Calu3 (cell line): ENCODE results near the gene RECK. TPM values are rescaled to one million over a fixed set of nuclear protein-coding genes. Genes with fewer than 3 reads are reported as not detected.

Experiments
- BruUV-seq: library from RNA; stranded (reverse); fragments of 400-500 nt; replicated peaks from 2 replicates; lab custom pipeline; 2021; lab: Mats Ljungman, UMichigan
- CTCF ChIA-PET: fragments of 300-600 bp; sonication (Branson Sonifier 250); formaldehyde crosslinking; loops from one replicate; lab custom pipeline; 2022; ENCODE audit warnings: antibody characterized with exemption; lab: Charles Lee
- DNase-seq: peaks from one replicate; pipeline ENCODE4 v3.0.0; 2022
- H3K27ac Mint-ChIP-seq: one replicate; pipeline ENCODE4 v1.8.0; 2022; ENCODE audit warnings: mixed read lengths; ENCODE audit not compliant: unreplicated experiment
- H3K27me3 Mint-ChIP-seq: one replicate; pipeline ENCODE4 v1.8.0; 2022; ENCODE audit warnings: mixed read lengths; ENCODE audit not compliant: unreplicated experiment
- H3K36me3 Mint-ChIP-seq: one replicate; pipeline ENCODE4 v1.8.0; 2022; ENCODE audit warnings: mild to moderate bottlenecking, moderate library complexity, mixed read lengths; ENCODE audit not compliant: insufficient read depth, unreplicated experiment
- H3K4me1 Mint-ChIP-seq: one replicate; pipeline ENCODE4 v1.8.0; 2022; ENCODE audit warnings: mild to moderate bottlenecking, low read depth, mixed read lengths; ENCODE audit not compliant: unreplicated experiment
- H3K4me3 Mint-ChIP-seq: one replicate; pipeline ENCODE4 v1.8.0; 2022; ENCODE audit warnings: mild to moderate bottlenecking, low read depth, moderate library complexity, mixed read lengths; ENCODE audit not compliant: unreplicated experiment
- H3K9me3 Mint-ChIP-seq: one replicate; pipeline ENCODE4 v1.8.0; 2022; ENCODE audit warnings: low read depth, mixed read lengths; ENCODE audit not compliant: unreplicated experiment
- CTCF ChIP-seq: fragments of 200-600 bp; IDR thresholded peaks from one replicate; pipeline ENCODE4 v1.8.0; 2022; ENCODE audit warnings: antibody characterized with exemption; ENCODE audit not compliant: unreplicated experiment
- intact Hi-C: fragments of 100-400 bp; cut with micrococcal nuclease; formaldehyde crosslinking; loops from one replicate; pipeline ENCODE4 v1.10.0; 2022; ENCODE audit not compliant: unreplicated experiment
- total RNA-seq: library from RNA; stranded (reverse); gene quantifications from 2 replicates; pipeline ENCODE4 v1.2.3, GENCODE V29; 2022

The RECK gene
- total RNA-seq, 1 experiment from 2014 or later: 1.1 TPM

DNA sequence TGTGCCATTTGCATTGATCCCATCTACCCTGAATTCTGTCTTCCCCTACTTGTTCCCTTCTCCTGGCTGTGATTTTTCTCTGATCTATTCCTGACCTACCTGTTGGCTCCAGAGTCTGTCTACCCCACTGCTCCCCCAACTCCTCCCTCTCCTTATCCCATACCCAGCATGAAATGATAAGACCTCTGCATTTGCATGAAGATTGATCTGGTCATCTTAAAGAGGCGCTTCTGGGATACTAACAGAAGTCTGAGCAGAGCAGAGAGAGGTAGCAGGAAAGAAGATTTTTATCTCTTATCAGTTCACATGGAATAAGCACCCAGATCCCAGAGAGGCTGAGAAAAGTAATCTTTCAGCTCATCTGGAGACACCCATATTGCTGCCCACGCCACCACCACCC is 81.5 kb downstream of the RECK start:
- Mint-ChIP-seq H3K36me3 (no peaks in the 10 kb centered on the region), H3K4me1 (no peaks in the 10 kb centered on the region), H3K27me3 (peaks cover 24% of the 10 kb centered on the region), H3K4me3 (no peak overlapping the region), H3K9me3 (no peaks in the 10 kb centered on the region), H3K27ac (no peak overlapping the region)
- intact Hi-C loops: no loop called here
- no TSS peak for BruUV-seq
- no peak for DNase-seq
- TF ChIP-seq CTCF: no peak
- CTCF ChIA-PET: no interaction called here

DNA sequence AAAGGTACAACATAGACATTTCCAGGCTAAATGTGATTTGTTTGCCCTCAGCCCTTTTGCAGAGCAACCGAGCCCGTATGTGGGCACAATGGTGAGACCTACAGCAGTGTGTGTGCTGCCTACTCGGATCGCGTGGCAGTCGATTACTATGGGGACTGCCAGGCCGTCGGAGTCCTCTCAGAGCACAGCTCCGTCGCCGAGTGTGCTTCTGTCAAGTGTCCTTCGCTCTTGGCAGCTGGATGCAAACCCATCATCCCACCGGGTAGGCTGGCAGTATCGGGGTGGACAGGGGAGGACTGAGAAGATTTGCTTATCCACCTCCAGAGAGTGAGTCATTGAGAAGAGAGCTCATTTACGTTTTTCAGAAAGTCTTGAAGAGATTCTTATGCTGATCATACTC is 82.0 kb downstream of the RECK start:
- peaks cover 24% of the 10 kb centered on the region for H3K27me3 Mint-ChIP-seq
- no peak overlapping the region for H3K27ac Mint-ChIP-seq
- no peak for TF ChIP-seq CTCF
- intact Hi-C loops: no loop called here
- no TSS peak for BruUV-seq
- no peak for DNase-seq
- no peaks in the 10 kb centered on the region for H3K4me1 Mint-ChIP-seq
- CTCF ChIA-PET: no interaction called here
- H3K9me3 Mint-ChIP-seq: no peaks in the 10 kb centered on the region
- H3K4me3 Mint-ChIP-seq: no peak overlapping the region
- no peaks in the 10 kb centered on the region for H3K36me3 Mint-ChIP-seq

DNA sequence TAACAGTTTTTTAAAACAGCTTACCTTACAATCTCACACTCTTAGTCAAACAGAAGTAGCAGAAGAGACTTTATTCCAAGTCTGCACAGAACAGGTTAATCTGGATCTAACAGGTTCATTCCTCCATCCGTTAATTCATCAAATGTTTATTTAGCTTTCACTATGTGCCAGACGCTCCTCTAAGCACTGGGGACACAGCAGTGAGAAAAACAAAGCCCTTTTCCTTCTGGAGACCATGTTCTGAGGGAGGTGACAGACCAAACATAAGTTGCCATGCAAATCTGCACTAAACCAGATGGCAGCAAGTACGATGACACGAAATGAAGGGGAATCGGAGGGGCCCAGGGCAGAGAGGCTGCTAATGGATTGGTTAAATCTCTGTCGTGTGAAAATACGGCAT is 82.8 kb downstream of the RECK start:
- intact Hi-C loops: no loop called here
- no peak for DNase-seq
- CTCF ChIA-PET: no interaction called here
- Mint-ChIP-seq H3K27me3 (peaks cover 24% of the 10 kb centered on the region), H3K27ac (no peak overlapping the region), H3K4me1 (no peaks in the 10 kb centered on the region), H3K36me3 (no peaks in the 10 kb centered on the region), H3K4me3 (no peak overlapping the region), H3K9me3 (no peaks in the 10 kb centered on the region)
- BruUV-seq: no TSS peak
- no peak for TF ChIP-seq CTCF

DNA sequence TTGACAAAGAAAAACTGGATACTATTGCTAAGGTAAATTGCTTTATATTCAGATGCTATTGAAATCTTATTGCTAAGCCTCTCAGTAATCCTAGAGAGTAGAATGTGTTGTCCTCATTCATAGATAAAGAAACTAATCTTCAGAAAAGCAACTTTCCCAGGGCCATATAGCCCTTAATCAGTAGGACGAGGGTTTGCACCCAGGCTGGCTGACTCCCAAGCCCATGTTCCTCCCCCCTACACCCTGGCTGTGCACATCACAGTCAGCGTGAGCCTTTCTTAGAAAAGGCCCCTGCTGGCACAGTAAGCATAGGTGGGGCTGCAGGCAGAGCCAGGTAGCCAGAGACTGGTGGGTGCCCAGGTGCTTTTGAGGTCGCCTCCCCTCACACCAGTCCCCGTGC is 84.0 kb downstream of the RECK start:
- intact Hi-C loops: no loop called here
- no peak for TF ChIP-seq CTCF
- CTCF ChIA-PET: no interaction called here
- no peaks in the 10 kb centered on the region for H3K36me3 Mint-ChIP-seq
- peaks cover 24% of the 10 kb centered on the region for H3K27me3 Mint-ChIP-seq
- BruUV-seq: no TSS peak
- no peaks in the 10 kb centered on the region for H3K9me3 Mint-ChIP-seq
- no peak overlapping the region for H3K4me3 Mint-ChIP-seq
- H3K4me1 Mint-ChIP-seq: no peaks in the 10 kb centered on the region
- no peak overlapping the region for H3K27ac Mint-ChIP-seq
- DNase-seq: no peak
